SU-DHL-6 (cell line): ENCODE data around the gene SH3RF3.

Experiments used
- CTCF ChIP-seq: fragments of 200-600 bp; sonication (generic); IDR thresholded peaks from one replicate; pipeline ENCODE4 v1.5.1; 2017; ENCODE audit warnings: antibody characterized with exemption, mild to moderate bottlenecking, low read length, moderate library complexity; ENCODE audit not compliant: insufficient read depth, poor library complexity, severe bottlenecking
- EZH2phosphoT487 ChIP-seq: fragments of 200-600 bp; sonication (generic), shearing (Covaris generic); conservative IDR thresholded peaks from 2 replicates; pipeline ENCODE4 v1.6.1; 2018; ENCODE audit warnings: mild to moderate bottlenecking, antibody characterized with exemption, low read length, moderate library complexity, mixed read lengths

DNA sequence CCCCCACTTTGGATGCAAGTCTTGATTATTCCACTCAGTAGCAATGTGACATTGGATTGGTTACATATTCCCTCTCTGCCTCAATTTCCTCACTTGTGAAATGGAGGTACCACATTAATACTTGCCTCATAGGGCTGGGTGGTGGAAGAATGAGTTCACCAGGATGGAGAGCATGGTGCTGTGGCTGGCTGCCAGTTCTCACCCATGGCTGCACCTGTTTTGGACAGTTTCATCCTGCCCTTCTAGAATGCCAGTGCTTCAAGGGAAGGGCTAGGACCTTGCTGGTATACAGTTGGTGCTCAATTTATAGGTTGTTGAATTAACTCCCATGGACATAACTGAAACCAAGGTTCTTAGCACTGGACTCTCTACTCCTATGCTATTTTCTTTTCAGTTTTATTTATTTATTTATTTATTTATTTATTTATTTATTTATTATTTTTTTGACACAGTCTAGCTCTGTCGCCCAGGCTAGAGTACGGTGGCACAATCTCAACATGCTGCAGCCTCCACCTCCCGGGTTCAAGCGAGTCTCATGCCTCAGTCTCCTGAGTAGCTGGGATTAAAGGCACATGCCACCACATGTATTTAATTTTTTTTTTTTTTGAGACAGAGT, 5.3 kb upstream of the SH3RF3 start:
- no peak for TF ChIP-seq CTCF
- TF ChIP-seq EZH2phosphoT487: no peak
